HUES64 (cell line): ENCODE measurements around the gene BSN. TPM values are rescaled to one million over a fixed set of nuclear protein-coding genes. Genes with fewer than 3 reads are reported as not detected.

ENCODE experiments used
- H3K27ac ChIP-seq: 2 replicates; pipeline ENCODE4 v1.7.0; 2013; ENCODE audit warnings: low read depth, low read length, inconsistent platforms
- H3K27me3 ChIP-seq: 2 replicates; pipeline ENCODE4 v1.6.1; 2013; ENCODE audit warnings: mild to moderate bottlenecking, low read length; ENCODE audit not compliant: insufficient read depth
- H3K36me3 ChIP-seq: 2 replicates; pipeline ENCODE4 v1.6.1; 2013; ENCODE audit warnings: mild to moderate bottlenecking, low read length; ENCODE audit not compliant: insufficient read depth
- H3K4me1 ChIP-seq: 2 replicates; pipeline ENCODE4 v1.6.1; 2013; ENCODE audit warnings: mild to moderate bottlenecking, low read length, moderate library complexity; ENCODE audit not compliant: insufficient read depth
- H3K4me3 ChIP-seq: 2 replicates; pipeline ENCODE4 v1.5.1; 2013; ENCODE audit warnings: mild to moderate bottlenecking, low read length, moderate library complexity
- H3K9ac ChIP-seq: 2 replicates; pipeline ENCODE4 v1.6.1; 2013; ENCODE audit warnings: mild to moderate bottlenecking, low read depth, low read length
- H3K9me3 ChIP-seq: 2 replicates; pipeline ENCODE4 v1.6.1; 2013; ENCODE audit warnings: low read depth, low read length; ENCODE audit not compliant: insufficient read depth
- WGBS: fragments of 150-250, 120-280 bp; methylation state at CpG from one replicate; pipeline ENCODE4 v1.1.7; 2013; ENCODE audit warnings: missing lambda C conversion rate; 5-methylcytosine and 5-hydroxymethylcytosine counted together
- polyA plus RNA-seq, 2 experiments: library from polyadenylated mRNA; stranded (reverse); fragments of 50-300 nt; gene quantifications; one replicate each; pipeline ENCODE4 v1.2.3, GENCODE V29; 2013

The BSN gene, protein sequence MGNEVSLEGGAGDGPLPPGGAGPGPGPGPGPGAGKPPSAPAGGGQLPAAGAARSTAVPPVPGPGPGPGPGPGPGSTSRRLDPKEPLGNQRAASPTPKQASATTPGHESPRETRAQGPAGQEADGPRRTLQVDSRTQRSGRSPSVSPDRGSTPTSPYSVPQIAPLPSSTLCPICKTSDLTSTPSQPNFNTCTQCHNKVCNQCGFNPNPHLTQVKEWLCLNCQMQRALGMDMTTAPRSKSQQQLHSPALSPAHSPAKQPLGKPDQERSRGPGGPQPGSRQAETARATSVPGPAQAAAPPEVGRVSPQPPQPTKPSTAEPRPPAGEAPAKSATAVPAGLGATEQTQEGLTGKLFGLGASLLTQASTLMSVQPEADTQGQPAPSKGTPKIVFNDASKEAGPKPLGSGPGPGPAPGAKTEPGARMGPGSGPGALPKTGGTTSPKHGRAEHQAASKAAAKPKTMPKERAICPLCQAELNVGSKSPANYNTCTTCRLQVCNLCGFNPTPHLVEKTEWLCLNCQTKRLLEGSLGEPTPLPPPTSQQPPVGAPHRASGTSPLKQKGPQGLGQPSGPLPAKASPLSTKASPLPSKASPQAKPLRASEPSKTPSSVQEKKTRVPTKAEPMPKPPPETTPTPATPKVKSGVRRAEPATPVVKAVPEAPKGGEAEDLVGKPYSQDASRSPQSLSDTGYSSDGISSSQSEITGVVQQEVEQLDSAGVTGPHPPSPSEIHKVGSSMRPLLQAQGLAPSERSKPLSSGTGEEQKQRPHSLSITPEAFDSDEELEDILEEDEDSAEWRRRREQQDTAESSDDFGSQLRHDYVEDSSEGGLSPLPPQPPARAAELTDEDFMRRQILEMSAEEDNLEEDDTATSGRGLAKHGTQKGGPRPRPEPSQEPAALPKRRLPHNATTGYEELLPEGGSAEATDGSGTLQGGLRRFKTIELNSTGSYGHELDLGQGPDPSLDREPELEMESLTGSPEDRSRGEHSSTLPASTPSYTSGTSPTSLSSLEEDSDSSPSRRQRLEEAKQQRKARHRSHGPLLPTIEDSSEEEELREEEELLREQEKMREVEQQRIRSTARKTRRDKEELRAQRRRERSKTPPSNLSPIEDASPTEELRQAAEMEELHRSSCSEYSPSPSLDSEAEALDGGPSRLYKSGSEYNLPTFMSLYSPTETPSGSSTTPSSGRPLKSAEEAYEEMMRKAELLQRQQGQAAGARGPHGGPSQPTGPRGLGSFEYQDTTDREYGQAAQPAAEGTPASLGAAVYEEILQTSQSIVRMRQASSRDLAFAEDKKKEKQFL (N-terminal part only)
- 0.85 TPM for polyA plus RNA-seq (2013, experiment 1 of 2)
- polyA plus RNA-seq (2013, experiment 2 of 2): 0.76 TPM

DNA sequence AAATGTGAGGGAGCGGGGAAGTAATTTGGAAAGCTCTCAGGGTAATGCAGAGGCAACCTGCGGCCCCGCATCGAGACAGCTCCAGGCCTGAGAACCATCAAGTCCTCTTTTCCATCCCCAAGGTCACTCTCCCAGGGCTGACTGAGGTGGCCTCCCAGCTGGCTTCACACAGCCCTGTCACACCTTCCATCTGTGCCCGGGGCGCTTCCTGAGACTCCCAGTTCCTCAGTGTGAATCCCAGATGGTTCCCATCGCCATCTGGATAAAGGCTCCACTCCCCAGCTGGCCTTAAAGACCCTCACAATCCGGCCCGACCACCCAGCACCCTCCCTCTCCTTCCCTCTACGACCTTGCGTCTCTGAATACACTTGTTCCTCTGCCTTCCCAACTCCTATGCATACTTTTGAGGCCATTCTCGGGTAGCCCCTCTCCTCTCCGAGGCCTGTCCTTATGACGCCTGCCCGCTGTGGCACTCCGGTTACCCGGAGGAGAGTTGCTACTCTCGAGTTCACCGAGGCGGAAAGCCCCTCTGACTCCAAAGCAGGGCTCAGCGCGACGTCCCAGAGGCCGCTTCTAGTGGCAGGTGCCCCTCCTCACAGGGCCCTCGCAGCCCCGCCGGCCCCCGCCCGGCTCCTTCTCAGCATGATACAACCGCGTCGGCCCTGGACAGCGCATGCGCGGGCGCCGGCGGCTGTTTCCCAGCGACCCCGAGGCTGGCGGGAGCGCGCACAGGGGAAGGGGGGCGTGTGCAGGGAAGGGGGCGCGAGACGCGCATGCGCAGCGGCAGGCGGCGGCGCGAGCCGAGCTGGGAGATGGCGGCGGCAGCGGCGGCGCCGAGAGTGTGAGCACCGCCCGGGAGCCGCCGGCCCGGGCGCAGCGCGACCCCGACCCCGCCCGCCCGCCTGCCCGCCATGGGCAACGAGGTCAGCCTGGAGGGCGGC lies at the start of gene BSN:
TSS of gene BSN (plus strand) at position 786 of the 941 bp plus-strand sequence. CDS start at position 912, 126 bp downstream.
- H3K27me3 ChIP-seq: peaks cover 19% of the 10 kb centered on the region
- peak within 1 kb of the TSS; percentile 75 for H3K4me3 ChIP-seq
- H3K4me1 ChIP-seq: peaks cover 7% of the 10 kb centered on the region; the same call in 1 of the 2 replicates
- WGBS: 3% methylated on average over 76 of the region's 76 CpGs
- H3K9me3 ChIP-seq: no peaks in the 10 kb centered on the region
- H3K27ac ChIP-seq: no peak within 1 kb of the TSS
- H3K36me3 ChIP-seq: no peaks in the 10 kb centered on the region
- peak within 1 kb of the TSS; percentile 60 for H3K9ac ChIP-seq

- Histone ChIP-seq H3K27me3 (no peaks in the 10 kb centered on the region), H3K4me1 (no peaks in the 10 kb centered on the region), H3K9ac (no peak overlapping the region), H3K27ac (no peak overlapping the region), H3K4me3 (no peak overlapping the region), H3K9me3 (no peaks in the 10 kb centered on the region), H3K36me3 (peaks cover 21% of the 10 kb centered on the region)
- 97% methylated on average over 3 of the region's 3 CpGs for WGBS
These were observed 47.4 kb upstream of the BSN start for GRCh38 chr3:49506906-49507305.

DNA sequence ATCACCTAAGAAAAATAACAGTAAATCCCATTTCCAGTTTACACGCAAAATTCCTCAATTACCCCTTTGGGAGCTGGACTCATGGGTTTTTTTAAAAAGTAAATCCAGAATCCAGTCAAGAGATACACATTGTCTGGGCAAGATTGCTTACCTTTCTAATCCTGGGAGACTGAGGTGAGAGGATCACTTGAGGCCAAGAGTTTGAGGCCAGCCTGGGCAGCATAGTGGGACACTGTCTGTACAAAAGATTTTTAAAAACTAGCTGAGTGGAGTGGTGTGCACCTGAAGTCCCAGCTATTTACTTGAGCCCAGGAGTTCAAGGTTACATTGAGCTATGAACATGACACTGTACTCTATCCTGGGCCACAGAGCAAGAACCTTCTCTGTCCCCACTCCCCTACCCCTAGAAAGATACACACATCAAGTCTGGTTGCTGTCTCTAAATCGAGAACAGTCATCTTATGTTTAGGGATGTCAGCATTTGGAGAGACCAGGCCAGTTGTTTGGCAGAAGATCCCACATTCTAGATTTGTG lies 45.2 kb upstream of the BSN start:
- 50% methylated on average over 2 of the region's 2 CpGs for WGBS
- H3K4me1 ChIP-seq: no peaks in the 10 kb centered on the region
- no peak overlapping the region for H3K4me3 ChIP-seq
- H3K27ac ChIP-seq: no peak overlapping the region
- no peaks in the 10 kb centered on the region for H3K27me3 ChIP-seq
- H3K36me3 ChIP-seq: peaks cover 38% of the 10 kb centered on the region
- no peak overlapping the region for H3K9ac ChIP-seq
- H3K9me3 ChIP-seq: no peaks in the 10 kb centered on the region

DNA sequence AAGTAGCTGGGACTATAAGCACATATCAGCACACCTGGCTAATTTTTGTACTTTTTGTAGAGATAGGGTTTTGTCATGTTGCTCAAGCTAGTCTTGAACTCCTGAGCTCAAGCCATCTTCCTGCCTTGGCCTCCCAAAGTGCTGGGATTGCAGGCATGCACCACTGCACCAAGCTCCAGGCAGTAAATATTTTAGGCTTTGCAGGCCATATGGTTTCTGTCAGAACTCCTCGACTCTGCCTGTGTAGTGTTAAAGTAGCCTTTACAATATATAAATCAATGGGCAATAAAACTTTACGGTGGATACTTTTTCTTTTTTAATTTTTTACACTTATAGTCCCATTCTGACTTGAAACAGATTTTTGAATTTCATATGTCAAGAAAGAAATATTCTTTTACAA lies 42.6 kb upstream of the BSN start:
- H3K9ac ChIP-seq: no peak overlapping the region
- no peak overlapping the region for H3K27ac ChIP-seq
- no peaks in the 10 kb centered on the region for H3K9me3 ChIP-seq
- no peaks in the 10 kb centered on the region for H3K4me1 ChIP-seq
- H3K4me3 ChIP-seq: no peak overlapping the region
- H3K27me3 ChIP-seq: no peaks in the 10 kb centered on the region
- peaks cover 57% of the 10 kb centered on the region for H3K36me3 ChIP-seq
- no CpG with 5 or more reads among the region's 2 CpGs for whole genome bisulfite sequencing

GRCh38 chr3:49512781-49513355 lies 41.4 kb upstream of the BSN start:
- Histone ChIP-seq H3K4me3 (no peak overlapping the region), H3K9me3 (no peaks in the 10 kb centered on the region), H3K4me1 (no peaks in the 10 kb centered on the region), H3K36me3 (peaks cover 66% of the 10 kb centered on the region), H3K27me3 (no peaks in the 10 kb centered on the region), H3K27ac (no peak overlapping the region), H3K9ac (no peak overlapping the region)
- 100% methylated on average over 1 of the region's 1 CpG for WGBS

DNA sequence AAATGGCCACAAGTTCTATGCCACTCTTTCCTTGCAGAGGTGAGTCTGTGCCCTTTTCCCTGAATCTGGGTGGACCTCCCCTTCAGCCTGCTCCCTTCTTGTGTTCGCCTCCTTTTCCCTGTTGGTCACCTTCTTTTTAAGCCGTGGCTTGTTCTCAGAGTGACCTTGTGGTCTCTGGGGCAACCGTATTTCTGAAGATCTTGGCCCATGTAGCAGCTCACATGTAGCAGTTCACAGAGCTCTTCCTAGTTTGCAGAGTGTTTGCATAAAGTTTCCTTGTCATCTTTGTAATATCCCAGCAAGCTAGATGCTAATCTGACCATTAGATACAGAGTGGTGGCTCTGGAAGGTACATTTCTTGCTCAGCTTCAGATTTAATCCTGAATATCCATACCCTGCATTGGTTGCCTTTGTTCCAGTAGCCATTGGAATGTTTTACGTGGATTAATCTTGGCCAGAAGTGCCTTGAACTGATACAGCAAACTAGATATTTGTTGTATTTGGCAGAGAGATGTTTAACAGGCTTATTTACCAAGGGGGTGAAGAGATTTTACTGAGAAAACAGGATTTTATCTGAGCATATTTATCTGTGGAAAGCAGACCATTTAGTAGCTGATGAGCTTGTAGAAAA lies 40.7 kb upstream of the BSN start:
- Histone ChIP-seq H3K4me3 (no peak overlapping the region), H3K27me3 (no peaks in the 10 kb centered on the region), H3K27ac (no peak overlapping the region), H3K9ac (no peak overlapping the region), H3K4me1 (no peaks in the 10 kb centered on the region), H3K9me3 (no peaks in the 10 kb centered on the region), H3K36me3 (peaks cover 74% of the 10 kb centered on the region)
- 94% methylated on average over 4 of the region's 4 CpGs for WGBS

DNA sequence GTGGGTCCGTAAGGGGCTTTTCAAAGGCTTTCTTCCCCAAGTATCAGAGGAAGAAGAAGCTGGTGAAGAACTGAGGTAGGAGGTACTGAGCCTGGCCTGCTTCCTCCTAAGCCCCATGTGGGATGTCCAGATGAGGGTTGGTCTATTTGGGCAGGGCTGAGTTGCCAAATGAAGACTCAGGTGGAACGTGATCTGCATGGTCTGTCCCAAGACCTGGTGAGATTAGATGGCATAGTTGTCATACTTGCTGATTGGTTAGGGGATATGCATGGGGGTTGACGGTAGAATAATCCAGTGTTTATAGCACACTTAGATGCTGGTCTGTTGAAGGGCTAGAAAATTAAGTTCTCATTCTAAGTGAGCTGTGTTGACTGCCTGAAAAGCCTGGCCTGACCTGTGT lies 36.3 kb upstream of the BSN start:
- WGBS: 93% methylated on average over 3 of the region's 3 CpGs
- Histone ChIP-seq H3K27me3 (no peaks in the 10 kb centered on the region), H3K9me3 (no peaks in the 10 kb centered on the region), H3K4me3 (no peak overlapping the region), H3K4me1 (no peaks in the 10 kb centered on the region; the same call in 1 of the 2 replicates), H3K9ac (no peak overlapping the region), H3K36me3 (peaks cover 65% of the 10 kb centered on the region), H3K27ac (no peak overlapping the region)

DNA sequence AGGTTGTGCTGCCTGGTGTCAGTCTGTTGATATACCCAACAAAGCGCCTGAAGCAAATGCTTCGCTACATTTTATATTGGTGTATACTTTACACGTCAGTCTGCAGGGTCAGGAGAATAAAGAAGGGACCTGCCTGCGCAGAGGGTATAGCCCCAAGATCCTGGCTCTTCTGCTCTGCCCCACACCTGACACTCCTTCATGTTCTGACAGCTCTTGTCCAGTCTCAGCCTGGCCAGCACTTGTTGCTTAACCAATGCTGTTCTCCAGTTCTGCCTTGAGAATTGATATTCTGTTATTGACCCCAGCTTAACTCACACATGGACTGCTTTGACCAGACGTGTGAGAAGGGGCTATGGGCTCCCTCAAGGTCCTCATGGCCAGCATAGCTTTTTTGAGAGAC lies 35.8 kb upstream of the BSN start:
- no peaks in the 10 kb centered on the region; the same call in 1 of the 2 replicates for H3K4me1 ChIP-seq
- no peak overlapping the region for H3K27ac ChIP-seq
- 96% methylated on average over 5 of the region's 5 CpGs for WGBS
- peaks cover 61% of the 10 kb centered on the region for H3K36me3 ChIP-seq
- H3K27me3 ChIP-seq: no peaks in the 10 kb centered on the region
- H3K4me3 ChIP-seq: no peak overlapping the region
- no peaks in the 10 kb centered on the region for H3K9me3 ChIP-seq
- H3K9ac ChIP-seq: no peak overlapping the region

DNA sequence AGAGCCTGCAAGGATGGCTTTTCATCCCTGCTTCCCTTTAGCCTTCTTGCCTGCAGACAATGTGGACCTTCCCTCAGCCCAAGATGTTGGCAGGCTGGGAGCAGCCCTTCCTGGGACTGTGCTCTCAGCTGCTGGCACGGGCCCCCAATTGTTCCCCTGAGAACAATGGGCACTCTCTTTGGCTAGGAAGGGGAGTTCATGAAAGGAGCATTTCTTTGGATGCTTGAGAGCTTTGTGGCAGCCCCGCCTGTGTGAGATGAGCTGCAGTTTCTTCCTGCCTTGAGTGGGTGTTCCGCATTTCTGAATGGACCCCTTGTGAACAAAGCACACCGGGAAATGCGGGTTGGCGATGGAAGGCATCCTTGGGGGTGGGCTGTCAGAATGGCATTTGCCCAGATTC lies 35.0 kb upstream of the BSN start:
- peaks cover 55% of the 10 kb centered on the region for H3K36me3 ChIP-seq
- H3K27me3 ChIP-seq: no peaks in the 10 kb centered on the region
- H3K9ac ChIP-seq: no peak overlapping the region; the same call in 1 of the 2 replicates
- WGBS: 89% methylated on average over 4 of the region's 6 CpGs
- no peaks in the 10 kb centered on the region for H3K9me3 ChIP-seq
- no peak overlapping the region for H3K4me3 ChIP-seq
- H3K4me1 ChIP-seq: no peaks in the 10 kb centered on the region; the same call in 1 of the 2 replicates
- no peak overlapping the region for H3K27ac ChIP-seq
